HEK293T (cell line): Measurements from ENCODE around the gene RNASE4.
A peak's percentile ranks its signal among the peaks of the same experiment; 100 is the strongest.

Source experiments
- CTCF ChIA-PET: fragments of 350-600 bp; formaldehyde crosslinking; extraction: SDS; loops from one replicate; lab custom pipeline; 2021; ENCODE audit warnings: antibody characterized with exemption, inconsistent platforms; lab: Yijun Ruan, JAX
- POLR2A ChIA-PET: fragments of 350-600 bp; formaldehyde crosslinking; extraction: SDS; loops from one replicate; lab custom pipeline; 2020; ENCODE audit warnings: antibody characterized with exemption, inconsistent platforms; lab: Yijun Ruan, JAX
- DNase-seq: peaks from one replicate; pipeline ENCODE4 v3.0.0; 2012; ENCODE audit warnings: mixed read lengths; ENCODE audit errors: extremely low spot score
- ARNT ChIP-seq: fragments of 450-650 bp; IDR thresholded peaks from 2 replicates; pipeline ENCODE4 v1.6.1; 2017; ENCODE audit warnings: mild to moderate bottlenecking
- BHLHE40 ChIP-seq: fragments of 450-650 bp; IDR thresholded peaks from 2 replicates; pipeline ENCODE4 v1.6.1; 2016; ENCODE audit warnings: mild to moderate bottlenecking, moderate library complexity, borderline replicate concordance
- CTBP1 ChIP-seq: fragments of 450-650 bp; IDR thresholded peaks from 2 replicates; pipeline ENCODE4 v1.6.1; 2016; ENCODE audit warnings: borderline replicate concordance
- ELF4 ChIP-seq: fragments of 450-650 bp; IDR thresholded peaks from 2 replicates; pipeline ENCODE4 v1.6.1; 2017; ENCODE audit warnings: antibody characterized with exemption
- FOXA1 ChIP-seq: fragments of 450-650 bp; IDR thresholded peaks from 2 replicates; pipeline ENCODE4 v1.6.1; 2016; ENCODE audit warnings: mild to moderate bottlenecking
- FOXK2 ChIP-seq: fragments of 450-650 bp; IDR thresholded peaks from 2 replicates; pipeline ENCODE4 v1.6.1; 2016; ENCODE audit warnings: mild to moderate bottlenecking
- FOXM1 ChIP-seq: fragments of 450-650 bp; IDR thresholded peaks from 2 replicates; pipeline ENCODE4 v1.6.1; 2017; ENCODE audit warnings: mild to moderate bottlenecking, borderline replicate concordance
- HDGF ChIP-seq: fragments of 450-650 bp; IDR thresholded peaks from 2 replicates; pipeline ENCODE4 v1.6.1; 2017; ENCODE audit warnings: antibody characterized with exemption, borderline replicate concordance
- L3MBTL2 ChIP-seq: fragments of 450-650 bp; conservative IDR thresholded peaks from 2 replicates; pipeline ENCODE4 v1.6.1; 2016; ENCODE audit warnings: mild to moderate bottlenecking
- LEF1 ChIP-seq: fragments of 450-650 bp; IDR thresholded peaks from 2 replicates; pipeline ENCODE4 v1.6.1; 2017; ENCODE audit warnings: mild to moderate bottlenecking, borderline replicate concordance
- NFRKB ChIP-seq: fragments of 450-650 bp; IDR thresholded peaks from 2 replicates; pipeline ENCODE4 v1.6.1; 2016; ENCODE audit warnings: mild to moderate bottlenecking, moderate library complexity
- PKNOX1 ChIP-seq: fragments of 450-650 bp; IDR thresholded peaks from 2 replicates; pipeline ENCODE4 v1.6.1; 2016
- SP1 ChIP-seq: fragments of 450-650 bp; IDR thresholded peaks from 2 replicates; pipeline ENCODE4 v1.6.1; 2017
- SUZ12 ChIP-seq: fragments of 450-650 bp; IDR thresholded peaks from 2 replicates; pipeline ENCODE4 v1.6.1; 2016; ENCODE audit warnings: mild to moderate bottlenecking
- TARDBP ChIP-seq: fragments of 450-650 bp; IDR thresholded peaks from 2 replicates; pipeline ENCODE4 v1.6.1; 2016
- ZNF384 ChIP-seq: fragments of 450-650 bp; IDR thresholded peaks from 2 replicates; pipeline ENCODE4 v1.6.1; 2016

RNASE4 gene

GRCh38 chr14:20668969-20669368, 15.4 kb upstream of the RNASE4 start:
- ChIA-PET POLR2A (interaction anchor here (6.3 kb wide), 1 partner anchor 13 kb away, joined by 45 read pairs; the partner anchor contains the start of gene RNASE4), CTCF (interaction anchor here (0.7 kb wide), 1 partner anchor 53 kb away, joined by 3 read pairs; no protein-coding TSS in a partner anchor)
- TF ChIP-seq LEF1: no peak
- TF ChIP-seq FOXK2: no peak
- TF ChIP-seq PKNOX1: no peak
- no peak for TF ChIP-seq BHLHE40
- no peak for TF ChIP-seq ARNT
- no peak for TF ChIP-seq TARDBP
- no peak for TF ChIP-seq NFRKB
- TF ChIP-seq HDGF: no peak
- no peak for TF ChIP-seq ZNF384
- no peak for TF ChIP-seq L3MBTL2
- TF ChIP-seq FOXM1: no peak
- no peak for TF ChIP-seq ELF4
- DNase-seq: no peak

GRCh38 chr14:20671597-20672283, 12.6 kb upstream of the RNASE4 start:
- POLR2A ChIA-PET: interaction anchor here (6.3 kb wide), 1 partner anchor 11 kb away, joined by 45 read pairs; the partner anchor contains the start of gene RNASE4
- CTCF ChIA-PET: no interaction called here
- TF ChIP-seq ARNT (no peak), BHLHE40 (no peak), LEF1 (no peak), CTBP1 (no peak), HDGF (no peak), SUZ12 (no peak), TARDBP (no peak), ZNF384 (no peak), FOXA1 (no peak), L3MBTL2 (no peak), PKNOX1 (no peak), NFRKB (no peak), FOXK2 (no peak), FOXM1 (no peak), ELF4 (no peak), SP1 (no peak)
- no peak for DNase-seq

DNA sequence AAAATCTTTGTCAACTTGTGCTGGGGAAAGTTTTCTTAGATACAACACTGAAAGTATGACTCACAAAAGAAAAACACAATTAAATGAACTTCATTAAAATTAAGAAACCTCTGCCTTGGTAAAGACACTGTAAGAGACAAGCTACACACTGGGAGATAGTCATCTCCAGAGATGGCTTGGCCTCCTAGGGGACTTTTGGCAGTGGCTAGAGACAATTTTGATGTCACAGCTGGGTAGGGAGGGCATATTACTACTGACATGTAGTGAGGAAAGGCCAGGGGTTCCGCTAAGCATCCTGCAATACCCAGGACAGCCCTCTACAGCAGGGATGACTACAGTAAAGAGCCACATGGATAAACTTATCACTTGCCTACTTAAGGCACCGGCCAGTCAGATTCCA, 8.7 kb upstream of the RNASE4 start:
- no peak for TF ChIP-seq SUZ12
- ChIA-PET CTCF (no interaction called here), POLR2A (interaction anchor here (0.6 to 1.2 kb wide), 3 partner anchors 9 to 296 kb away, joined by 3 read pairs; no protein-coding TSS in a partner anchor)
- DNase-seq: no peak

- TF ChIP-seq BHLHE40: no peak
- TF ChIP-seq SUZ12: no peak
- no peak for TF ChIP-seq PKNOX1
- no peak for TF ChIP-seq TARDBP
- TF ChIP-seq HDGF: no peak
- no peak for TF ChIP-seq FOXK2
- no peak for TF ChIP-seq ARNT
- no peak for TF ChIP-seq FOXM1
- no peak for TF ChIP-seq SP1
- no peak for DNase-seq
- POLR2A ChIA-PET: interaction anchor here (0.6 to 1.2 kb wide), 3 partner anchors 9 to 296 kb away, joined by 3 read pairs; no protein-coding TSS in a partner anchor
- CTCF ChIA-PET: no interaction called here
These were observed 8.3 kb upstream of the RNASE4 start for GRCh38 chr14:20676072-20676471.

DNA sequence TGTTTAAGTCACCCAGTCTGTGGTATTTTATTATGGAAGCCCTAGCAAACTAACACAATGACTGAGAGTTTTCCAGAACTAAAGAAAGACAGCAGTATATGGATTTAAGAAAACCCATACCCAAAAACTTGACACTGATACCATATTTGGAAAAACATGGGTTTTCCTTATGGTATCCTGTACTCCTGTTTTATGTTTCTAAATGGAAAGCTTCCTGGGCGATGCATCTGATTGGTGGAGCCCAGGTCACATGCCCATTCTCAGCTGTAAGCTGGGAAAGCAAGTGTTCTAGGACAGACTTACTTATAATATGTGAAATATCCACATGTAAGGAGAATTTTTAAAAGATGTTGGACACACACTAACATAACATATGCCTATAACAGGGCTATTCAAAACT, 4.5 kb upstream of the RNASE4 start:
- ChIA-PET POLR2A (interaction anchor here (4.0 to 6.9 kb wide), 7 partner anchors 9 to 337 kb away, joined by 22 to 104 read pairs (median 71); partner anchors contain the start of gene PARP2), CTCF (interaction anchor here (1.9 to 2.9 kb wide), 2 partner anchors 11 to 23 kb away, joined by 7 to 9 read pairs; no protein-coding TSS in a partner anchor)
- peak; percentile 57 for DNase-seq
- TF ChIP-seq PKNOX1 (no peak), ARNT (no peak), SP1 (no peak), LEF1 (no peak), FOXA1 (no peak), FOXK2 (no peak), NFRKB (no peak), CTBP1 (no peak)

- ChIA-PET POLR2A (interaction anchor here (2.5 to 6.9 kb wide), 8 partner anchors 10 to 337 kb away, joined by 12 to 104 read pairs (median 62); partner anchors contain the start of gene PARP2), CTCF (interaction anchor here (1.9 to 2.9 kb wide), 3 partner anchors 11 to 67 kb away, joined by 7 to 9 read pairs (median 9); no protein-coding TSS in a partner anchor)
- DNase-seq: no peak
- TF ChIP-seq BHLHE40 (no peak), SUZ12 (no peak), HDGF (no peak), FOXK2 (no peak), LEF1 (no peak), TARDBP (no peak), PKNOX1 (no peak), ZNF384 (no peak), L3MBTL2 (no peak), FOXM1 (no peak), NFRKB (no peak), FOXA1 (no peak), ELF4 (no peak), CTBP1 (no peak), ARNT (no peak)
These were observed 4.0 kb upstream of the RNASE4 start for GRCh38 chr14:20680363-20680762.
